SK-N-SH (cell line): ENCODE measurements around the gene RNF145.

Source experiments
- EZH2phosphoT487 ChIP-seq: fragments of 200-600 bp; sonication (generic); IDR thresholded peaks from 2 replicates; pipeline ENCODE4 v1.6.1; 2017; ENCODE audit warnings: low read depth, mixed run types, mild to moderate bottlenecking, antibody characterized with exemption, moderate library complexity, borderline replicate concordance
- GATA2 ChIP-seq: sonication (generic); formaldehyde crosslinking; IDR thresholded peaks from 2 replicates; pipeline ENCODE4 v1.5.0; 2020; ENCODE audit warnings: mild to moderate bottlenecking, missing genetic modification reagents
- JUND ChIP-seq: IDR thresholded peaks from 2 replicates; pipeline ENCODE4 v1.4.0; 2012
- RAD21 ChIP-seq: IDR thresholded peaks from 2 replicates; pipeline ENCODE4 v1.6.1; 2012; ENCODE audit warnings: mild to moderate bottlenecking, low read length
- REST ChIP-seq: IDR thresholded peaks from 2 replicates; pipeline ENCODE4 v1.6.1; 2012; ENCODE audit warnings: mild to moderate bottlenecking, low read depth, low read length, moderate library complexity
- RFX5 ChIP-seq: IDR thresholded peaks from 2 replicates; pipeline ENCODE4 v1.6.1; 2012; ENCODE audit warnings: mild to moderate bottlenecking, improper control_type of control experiment, low read length
- RXRA ChIP-seq: IDR thresholded peaks from 2 replicates; pipeline ENCODE4 v1.4.0; 2012; ENCODE audit warnings: low read depth, mild to moderate bottlenecking, borderline replicate concordance
- SIN3A ChIP-seq: IDR thresholded peaks from 2 replicates; pipeline ENCODE4 v1.6.1; 2012; ENCODE audit warnings: low read depth, mild to moderate bottlenecking, low read length, moderate library complexity, borderline replicate concordance
- TCF12 ChIP-seq: IDR thresholded peaks from 2 replicates; pipeline ENCODE4 v1.4.0; 2012
- TEAD4 ChIP-seq: IDR thresholded peaks from 2 replicates; pipeline ENCODE4 v1.4.0; 2012; ENCODE audit warnings: mild to moderate bottlenecking, borderline replicate concordance; ENCODE audit not compliant: insufficient read depth
- TF ChIP-seq, protein P1 (sequence below): fragments of 200-600 bp; sonication (generic); IDR thresholded peaks from 2 replicates; pipeline ENCODE4 v1.6.1; 2017; ENCODE audit warnings: antibody characterized with exemption, mild to moderate bottlenecking, moderate library complexity
- TF ChIP-seq, protein P2 (sequence below): IDR thresholded peaks from 2 replicates; pipeline ENCODE4; 2012
- TF ChIP-seq, protein P3 (sequence below): fragments of 150-350 bp; IDR thresholded peaks from 2 replicates; pipeline ENCODE4 v1.6.1; 2017; ENCODE audit warnings: antibody characterized with exemption, low read length, low read depth, borderline replicate concordance

DNA sequence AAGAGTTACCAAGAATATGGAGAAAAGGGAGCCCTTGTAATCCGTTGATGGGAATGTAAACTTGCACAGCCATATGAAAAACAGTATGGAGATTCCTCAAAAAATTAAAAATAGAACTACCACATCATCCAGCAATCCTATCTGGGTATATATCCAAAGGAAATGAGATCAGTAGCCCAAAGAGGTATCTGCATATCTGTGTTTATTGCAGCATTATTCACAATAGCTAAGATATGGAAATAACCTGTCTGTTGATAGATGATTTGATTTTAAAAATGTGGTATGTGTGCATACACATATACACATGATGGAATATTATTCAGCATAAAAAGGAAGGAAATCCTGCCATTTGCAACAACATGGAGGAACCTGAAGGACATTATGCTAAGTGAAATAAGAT is 61.4 kb downstream of the RNF145 start:
- TF ChIP-seq TEAD4 (no peak), RFX5 (no peak), EZH2phosphoT487 (no peak), RXRA (no peak), REST (no peak), GATA2 (CRISPR knock-in tag) (no peak), JUND (no peak), RAD21 (no peak), TCF12 (no peak), SIN3A (no peak)
- TF ChIP-seq, protein P1, sequence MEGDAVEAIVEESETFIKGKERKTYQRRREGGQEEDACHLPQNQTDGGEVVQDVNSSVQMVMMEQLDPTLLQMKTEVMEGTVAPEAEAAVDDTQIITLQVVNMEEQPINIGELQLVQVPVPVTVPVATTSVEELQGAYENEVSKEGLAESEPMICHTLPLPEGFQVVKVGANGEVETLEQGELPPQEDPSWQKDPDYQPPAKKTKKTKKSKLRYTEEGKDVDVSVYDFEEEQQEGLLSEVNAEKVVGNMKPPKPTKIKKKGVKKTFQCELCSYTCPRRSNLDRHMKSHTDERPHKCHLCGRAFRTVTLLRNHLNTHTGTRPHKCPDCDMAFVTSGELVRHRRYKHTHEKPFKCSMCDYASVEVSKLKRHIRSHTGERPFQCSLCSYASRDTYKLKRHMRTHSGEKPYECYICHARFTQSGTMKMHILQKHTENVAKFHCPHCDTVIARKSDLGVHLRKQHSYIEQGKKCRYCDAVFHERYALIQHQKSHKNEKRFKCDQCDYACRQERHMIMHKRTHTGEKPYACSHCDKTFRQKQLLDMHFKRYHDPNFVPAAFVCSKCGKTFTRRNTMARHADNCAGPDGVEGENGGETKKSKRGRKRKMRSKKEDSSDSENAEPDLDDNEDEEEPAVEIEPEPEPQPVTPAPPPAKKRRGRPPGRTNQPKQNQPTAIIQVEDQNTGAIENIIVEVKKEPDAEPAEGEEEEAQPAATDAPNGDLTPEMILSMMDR = no peak
- TF ChIP-seq, protein P2, sequence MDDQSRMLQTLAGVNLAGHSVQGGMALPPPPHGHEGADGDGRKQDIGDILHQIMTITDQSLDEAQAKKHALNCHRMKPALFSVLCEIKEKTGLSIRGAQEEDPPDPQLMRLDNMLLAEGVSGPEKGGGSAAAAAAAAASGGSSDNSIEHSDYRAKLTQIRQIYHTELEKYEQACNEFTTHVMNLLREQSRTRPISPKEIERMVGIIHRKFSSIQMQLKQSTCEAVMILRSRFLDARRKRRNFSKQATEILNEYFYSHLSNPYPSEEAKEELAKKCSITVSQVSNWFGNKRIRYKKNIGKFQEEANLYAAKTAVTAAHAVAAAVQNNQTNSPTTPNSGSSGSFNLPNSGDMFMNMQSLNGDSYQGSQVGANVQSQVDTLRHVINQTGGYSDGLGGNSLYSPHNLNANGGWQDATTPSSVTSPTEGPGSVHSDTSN = no peak
- TF ChIP-seq, protein P3, sequence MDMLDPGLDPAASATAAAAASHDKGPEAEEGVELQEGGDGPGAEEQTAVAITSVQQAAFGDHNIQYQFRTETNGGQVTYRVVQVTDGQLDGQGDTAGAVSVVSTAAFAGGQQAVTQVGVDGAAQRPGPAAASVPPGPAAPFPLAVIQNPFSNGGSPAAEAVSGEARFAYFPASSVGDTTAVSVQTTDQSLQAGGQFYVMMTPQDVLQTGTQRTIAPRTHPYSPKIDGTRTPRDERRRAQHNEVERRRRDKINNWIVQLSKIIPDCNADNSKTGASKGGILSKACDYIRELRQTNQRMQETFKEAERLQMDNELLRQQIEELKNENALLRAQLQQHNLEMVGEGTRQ = no peak
